ENCODE data around the gene WFDC10A. TPM values are rescaled to one million over a fixed set of nuclear protein-coding genes. Genes with fewer than 3 reads are reported as not detected.
"Not testable (repeated sequence)": the region's sequence is repeated elsewhere in the genome, so short reads cannot be mapped to it uniquely, and the experiment has no call there.

The WFDC10A gene
- total RNA-seq, 1 donor from 2014 or later, result not detected

GRCh38 chr20:45621593-45621992 is 7.9 kb upstream of the WFDC10A start:
- intact Hi-C loops (cut with micrococcal nuclease), result no loop called here

GRCh38 chr20:45626540-45626939 is 3.0 kb upstream of the WFDC10A start:
- peak; percentile 17 for DNase-seq
- Mint-ChIP-seq H3K4me3 (no peak overlapping the region), H3K27me3 (peaks cover 17% of the 10 kb centered on the region), H3K27ac (no peak overlapping the region), H3K36me3 (ENCODE audit: low read depth) (no peaks in the 10 kb centered on the region), H3K9me3 (no peaks in the 10 kb centered on the region), H3K4me1 (peaks cover 4% of the 10 kb centered on the region)
- intact Hi-C loops (cut with micrococcal nuclease), result no loop called here

More at GRCh38 chr20:45621593-45621992, 7.9 kb upstream of the WFDC10A start:
- no peaks in the 10 kb centered on the region for H3K36me3 Mint-ChIP-seq (ENCODE audit: low read depth)
- no peak overlapping the region for H3K27ac Mint-ChIP-seq
- no peaks in the 10 kb centered on the region for H3K9me3 Mint-ChIP-seq
- peaks cover 13% of the 10 kb centered on the region for H3K27me3 Mint-ChIP-seq
- DNase-seq, result peak; percentile 29
- no peak overlapping the region for H3K4me3 Mint-ChIP-seq
- H3K4me1 Mint-ChIP-seq, result no peaks in the 10 kb centered on the region

- intact Hi-C loops (cut with micrococcal nuclease), result no loop called here
- no peak overlapping the region for H3K27ac Mint-ChIP-seq
Observed at GRCh38 chr20:45630371-45630770, 832 bp downstream of the WFDC10A start.

GRCh38 chr20:45631184-45631583 is 1.6 kb downstream of the WFDC10A start, which contains the start of gene WFDC9:
TSS of gene WFDC9 (minus strand) at chr20:45631284. CDS start at chr20:45610181, 21,103 bp downstream.
- Mint-ChIP-seq H3K4me3 (no peak within 1 kb of the TSS), H3K27ac (no peak within 1 kb of the TSS), H3K27me3 (peaks cover 12% of the 10 kb centered on the region), H3K36me3 (ENCODE audit: low read depth) (no peaks in the 10 kb centered on the region), H3K9me3 (no peaks in the 10 kb centered on the region), H3K4me1 (peaks cover 4% of the 10 kb centered on the region)
- intact Hi-C loops (cut with micrococcal nuclease), result no loop called here
- DNase-seq, result no peak

More at GRCh38 chr20:45630371-45630770, 832 bp downstream of the WFDC10A start:
- peaks cover 4% of the 10 kb centered on the region for H3K4me1 Mint-ChIP-seq
- H3K9me3 Mint-ChIP-seq, result no peaks in the 10 kb centered on the region
- H3K4me3 Mint-ChIP-seq, result no peak overlapping the region
- peak; percentile 14 for DNase-seq
- H3K27me3 Mint-ChIP-seq, result peaks cover 13% of the 10 kb centered on the region
- no peaks in the 10 kb centered on the region for H3K36me3 Mint-ChIP-seq (ENCODE audit: low read depth)

GRCh38 chr20:45636513-45636912 is 7.0 kb downstream of the WFDC10A start:
- H3K4me3 Mint-ChIP-seq, result no peak overlapping the region
- DNase-seq, result peak; percentile 10
- H3K36me3 Mint-ChIP-seq (ENCODE audit: low read depth), result no peaks in the 10 kb centered on the region
- H3K27me3 Mint-ChIP-seq, result peaks cover 6% of the 10 kb centered on the region
- H3K27ac Mint-ChIP-seq, result no peak overlapping the region
- no peaks in the 10 kb centered on the region for H3K4me1 Mint-ChIP-seq
- H3K9me3 Mint-ChIP-seq, result no peaks in the 10 kb centered on the region
- intact Hi-C loops (cut with micrococcal nuclease), result no loop called here

- no peaks in the 10 kb centered on the region for H3K4me1 Mint-ChIP-seq
- no peaks in the 10 kb centered on the region for H3K36me3 Mint-ChIP-seq (ENCODE audit: low read depth)
- peaks cover 8% of the 10 kb centered on the region for H3K27me3 Mint-ChIP-seq
- no peak overlapping the region for H3K27ac Mint-ChIP-seq
- no peaks in the 10 kb centered on the region for H3K9me3 Mint-ChIP-seq
- intact Hi-C loops (cut with micrococcal nuclease), result no loop called here
- DNase-seq, result no peak
- H3K4me3 Mint-ChIP-seq, result no peak overlapping the region
Observed at GRCh38 chr20:45639687-45640086, 10.1 kb downstream of the WFDC10A start.

GRCh38 chr20:45641076-45641475 is 11.5 kb downstream of the WFDC10A start:
- H3K4me3 Mint-ChIP-seq; H3K27ac Mint-ChIP-seq; DNase-seq; H3K4me1 Mint-ChIP-seq; H3K9me3 Mint-ChIP-seq; H3K27me3 Mint-ChIP-seq; H3K36me3 Mint-ChIP-seq (ENCODE audit: low read depth); intact Hi-C loops (cut with micrococcal nuclease): not testable (repeated sequence)

GRCh38 chr20:45645869-45646268 is 16.3 kb downstream of the WFDC10A start:
- H3K9me3 Mint-ChIP-seq; DNase-seq; H3K27ac Mint-ChIP-seq; H3K4me1 Mint-ChIP-seq; H3K27me3 Mint-ChIP-seq; H3K36me3 Mint-ChIP-seq (ENCODE audit: low read depth); intact Hi-C loops (cut with micrococcal nuclease); H3K4me3 Mint-ChIP-seq: not testable (repeated sequence)

GRCh38 chr20:45646875-45647274 is 17.3 kb downstream of the WFDC10A start:
- intact Hi-C loops (cut with micrococcal nuclease), result no loop called here
- no peaks in the 10 kb centered on the region for H3K36me3 Mint-ChIP-seq (ENCODE audit: low read depth)
- no peak overlapping the region for H3K27ac Mint-ChIP-seq
- H3K4me3 Mint-ChIP-seq, result no peak overlapping the region
- H3K4me1 Mint-ChIP-seq, result no peaks in the 10 kb centered on the region
- H3K9me3 Mint-ChIP-seq, result no peaks in the 10 kb centered on the region
- H3K27me3 Mint-ChIP-seq, result peaks cover 6% of the 10 kb centered on the region
- no peak for DNase-seq

GRCh38 chr20:45647441-45648050 is 18.0 kb downstream of the WFDC10A start:
- DNase-seq, result no peak
- Mint-ChIP-seq H3K4me1 (no peaks in the 10 kb centered on the region), H3K9me3 (no peaks in the 10 kb centered on the region), H3K27me3 (peaks cover 7% of the 10 kb centered on the region), H3K36me3 (ENCODE audit: low read depth) (no peaks in the 10 kb centered on the region), H3K4me3 (no peak overlapping the region), H3K27ac (no peak overlapping the region)
- intact Hi-C loops (cut with micrococcal nuclease), result no loop called here

GRCh38 chr20:45649312-45649863 is 19.8 kb downstream of the WFDC10A start:
- Mint-ChIP-seq H3K4me3 (no peak overlapping the region), H3K36me3 (ENCODE audit: low read depth) (no peaks in the 10 kb centered on the region), H3K27ac (no peak overlapping the region), H3K27me3 (peaks cover 10% of the 10 kb centered on the region), H3K9me3 (no peaks in the 10 kb centered on the region), H3K4me1 (no peaks in the 10 kb centered on the region)
- intact Hi-C loops (cut with micrococcal nuclease), result no loop called here
- DNase-seq, result no peak

- intact Hi-C loops (cut with micrococcal nuclease); H3K9me3 Mint-ChIP-seq; H3K4me3 Mint-ChIP-seq; H3K27me3 Mint-ChIP-seq; H3K4me1 Mint-ChIP-seq; H3K36me3 Mint-ChIP-seq (ENCODE audit: low read depth); DNase-seq; H3K27ac Mint-ChIP-seq: not testable (repeated sequence)
Observed at GRCh38 chr20:45651726-45652125, 22.2 kb downstream of the WFDC10A start.

GRCh38 chr20:45657038-45657437 is 27.5 kb downstream of the WFDC10A start:
- H3K4me1 Mint-ChIP-seq; DNase-seq; H3K4me3 Mint-ChIP-seq; H3K36me3 Mint-ChIP-seq (ENCODE audit: low read depth); intact Hi-C loops (cut with micrococcal nuclease); H3K27ac Mint-ChIP-seq; H3K9me3 Mint-ChIP-seq; H3K27me3 Mint-ChIP-seq: not testable (repeated sequence)

- no peaks in the 10 kb centered on the region for H3K4me1 Mint-ChIP-seq
- intact Hi-C loops (cut with micrococcal nuclease), result no loop called here
- peaks cover 24% of the 10 kb centered on the region for H3K27me3 Mint-ChIP-seq
- no peak within 1 kb of the TSS for H3K4me3 Mint-ChIP-seq
- H3K9me3 Mint-ChIP-seq, result peaks cover 6% of the 10 kb centered on the region
- DNase-seq, result no peak
- H3K27ac Mint-ChIP-seq, result no peak within 1 kb of the TSS
- no peaks in the 10 kb centered on the region for H3K36me3 Mint-ChIP-seq (ENCODE audit: low read depth)
Observed at GRCh38 chr20:45670139-45670538, 40.6 kb downstream of the WFDC10A start, which contains the start of gene WFDC11. TSS of gene WFDC11 (minus strand) at chr20:45670239. CDS start at chr20:45650600, 19,639 bp downstream.

GRCh38 chr20:45672765-45673164 is 43.2 kb downstream of the WFDC10A start:
- DNase-seq, result no peak
- H3K9me3 Mint-ChIP-seq, result peaks cover 5% of the 10 kb centered on the region
- no peak overlapping the region for H3K4me3 Mint-ChIP-seq
- H3K36me3 Mint-ChIP-seq (ENCODE audit: low read depth), result no peaks in the 10 kb centered on the region
- H3K4me1 Mint-ChIP-seq, result no peaks in the 10 kb centered on the region
- intact Hi-C loops (cut with micrococcal nuclease), result no loop called here
- H3K27me3 Mint-ChIP-seq, result peaks cover 24% of the 10 kb centered on the region
- no peak overlapping the region for H3K27ac Mint-ChIP-seq
